Measurements from ENCODE around the gene CISTR.

DNA sequence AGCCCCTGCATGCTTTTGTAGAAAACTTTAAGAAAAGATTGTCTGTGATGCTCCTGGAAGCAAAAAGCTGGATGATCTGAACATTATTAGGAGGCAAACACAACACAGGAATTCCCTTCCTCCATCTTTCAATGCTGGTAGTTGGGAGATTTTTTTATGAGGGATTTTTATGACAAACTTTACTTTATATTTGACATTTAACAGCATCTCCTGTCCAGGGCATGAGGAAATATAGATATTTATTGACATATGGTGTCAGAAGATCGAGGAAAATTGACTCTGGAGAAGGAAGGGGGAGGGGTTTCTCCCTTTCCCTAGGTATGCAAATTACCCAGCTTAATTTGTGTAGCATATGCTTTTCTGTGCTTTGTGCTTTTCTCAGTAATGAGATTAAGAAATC lies 37.8 kb upstream of the CISTR start:
- TF ChIP-seq POLR2A (IDR thresholded peaks at IDR 0.05) (no peak), POLR2AphosphoS5 (IDR thresholded peaks at IDR 0.05) (no peak), EP300 (IDR thresholded peaks at IDR 0.05; ENCODE audit: low read depth) (no peak)
- TF ChIP-seq, protein P1, sequence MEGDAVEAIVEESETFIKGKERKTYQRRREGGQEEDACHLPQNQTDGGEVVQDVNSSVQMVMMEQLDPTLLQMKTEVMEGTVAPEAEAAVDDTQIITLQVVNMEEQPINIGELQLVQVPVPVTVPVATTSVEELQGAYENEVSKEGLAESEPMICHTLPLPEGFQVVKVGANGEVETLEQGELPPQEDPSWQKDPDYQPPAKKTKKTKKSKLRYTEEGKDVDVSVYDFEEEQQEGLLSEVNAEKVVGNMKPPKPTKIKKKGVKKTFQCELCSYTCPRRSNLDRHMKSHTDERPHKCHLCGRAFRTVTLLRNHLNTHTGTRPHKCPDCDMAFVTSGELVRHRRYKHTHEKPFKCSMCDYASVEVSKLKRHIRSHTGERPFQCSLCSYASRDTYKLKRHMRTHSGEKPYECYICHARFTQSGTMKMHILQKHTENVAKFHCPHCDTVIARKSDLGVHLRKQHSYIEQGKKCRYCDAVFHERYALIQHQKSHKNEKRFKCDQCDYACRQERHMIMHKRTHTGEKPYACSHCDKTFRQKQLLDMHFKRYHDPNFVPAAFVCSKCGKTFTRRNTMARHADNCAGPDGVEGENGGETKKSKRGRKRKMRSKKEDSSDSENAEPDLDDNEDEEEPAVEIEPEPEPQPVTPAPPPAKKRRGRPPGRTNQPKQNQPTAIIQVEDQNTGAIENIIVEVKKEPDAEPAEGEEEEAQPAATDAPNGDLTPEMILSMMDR (IDR thresholded peaks at IDR 0.05), result no peak
